ENCODE data around the gene ZNF234. TPM values are rescaled to one million over a fixed set of nuclear protein-coding genes. Genes with fewer than 3 reads are reported as not detected.

The ZNF234 gene
- total and polyA plus RNA-seq, 2 of the 8 experiments (the other 6 are each of a cell fraction or from before 2014, with no cell fraction given) = 1.9 to 12.3 TPM

Other genes starting within 250 kb of the ZNF234 start
- 13.1 and 16.2 TPM in 2 replicates for gene ZNF45, start 206.3 kb upstream of the ZNF234 start, total RNA-seq (2021; fragmentation: NEBNext Ultra II Directional; extraction: Animal tissue kit (Norgen Biotek cat#: 25700))
- gene ZNF45, start 206.3 kb upstream of the ZNF234 start, polyA plus RNA-seq (2011; rRNA removed) = 4.6 and 4.8 TPM in 2 replicates
- 8.4 and 8.9 TPM in 2 replicates for gene ZNF221, start 190.3 kb upstream of the ZNF234 start, total RNA-seq (2021; fragmentation: NEBNext Ultra II Directional; extraction: Animal tissue kit (Norgen Biotek cat#: 25700))
- 0.50 and 0.60 TPM in 2 replicates for gene ZNF221, start 190.3 kb upstream of the ZNF234 start, polyA plus RNA-seq (2011; rRNA removed)
- gene ZNF155, start 157.4 kb upstream of the ZNF234 start, total RNA-seq (2021; fragmentation: NEBNext Ultra II Directional; extraction: Animal tissue kit (Norgen Biotek cat#: 25700)) = 8.6 and 9.0 TPM in 2 replicates
- 2.0 and 3.1 TPM in 2 replicates for gene ZNF155, start 157.4 kb upstream of the ZNF234 start, polyA plus RNA-seq (2011; rRNA removed)
- gene ZNF230, start 138.6 kb upstream of the ZNF234 start, total RNA-seq (2021; fragmentation: NEBNext Ultra II Directional; extraction: Animal tissue kit (Norgen Biotek cat#: 25700)) = 2.5 and 3.6 TPM in 2 replicates
- 1.1 and 1.5 TPM in 2 replicates for gene ZNF230, start 138.6 kb upstream of the ZNF234 start, polyA plus RNA-seq (2011; rRNA removed)
- gene ZNF222, start 116.2 kb upstream of the ZNF234 start, total RNA-seq (2021; fragmentation: NEBNext Ultra II Directional; extraction: Animal tissue kit (Norgen Biotek cat#: 25700)) = 3.4 and 3.8 TPM in 2 replicates
- 0.75 and 1.7 TPM in 2 replicates for gene ZNF222, start 116.2 kb upstream of the ZNF234 start, polyA plus RNA-seq (2011; rRNA removed)
- 3.9 and 4.3 TPM in 2 replicates for gene ZNF223, start 89.5 kb upstream of the ZNF234 start, total RNA-seq (2021; fragmentation: NEBNext Ultra II Directional; extraction: Animal tissue kit (Norgen Biotek cat#: 25700))
- 1.0 and 1.7 TPM in 2 replicates for gene ZNF223, start 89.5 kb upstream of the ZNF234 start, polyA plus RNA-seq (2011; rRNA removed)
- gene ZNF284, start 69.4 kb upstream of the ZNF234 start, total RNA-seq (2021; fragmentation: NEBNext Ultra II Directional; extraction: Animal tissue kit (Norgen Biotek cat#: 25700)) = 3.4 and 3.5 TPM in 2 replicates
- gene ZNF284, start 69.4 kb upstream of the ZNF234 start, polyA plus RNA-seq (2011; rRNA removed) = 0.77 and 1.1 TPM in 2 replicates
- 12.7 and 17.2 TPM in 2 replicates for gene ZNF224, start 47.2 kb upstream of the ZNF234 start, total RNA-seq (2021; fragmentation: NEBNext Ultra II Directional; extraction: Animal tissue kit (Norgen Biotek cat#: 25700))
- gene ZNF224, start 47.2 kb upstream of the ZNF234 start, polyA plus RNA-seq (2011; rRNA removed) = 3.7 and 4.3 TPM in 2 replicates
- gene ZNF225, start 28.2 kb upstream of the ZNF234 start, total RNA-seq (2021; fragmentation: NEBNext Ultra II Directional; extraction: Animal tissue kit (Norgen Biotek cat#: 25700)) = 4.3 and 5.0 TPM in 2 replicates
- 0.60 and 0.98 TPM in 2 replicates for gene ZNF225, start 28.2 kb upstream of the ZNF234 start, polyA plus RNA-seq (2011; rRNA removed)
- 12.6 and 18.3 TPM in 2 replicates for gene ZNF226, start 23.5 kb downstream of the ZNF234 start, total RNA-seq (2021; fragmentation: NEBNext Ultra II Directional; extraction: Animal tissue kit (Norgen Biotek cat#: 25700))
- gene ZNF226, start 23.5 kb downstream of the ZNF234 start, polyA plus RNA-seq (2011; rRNA removed) = 3.2 and 4.1 TPM in 2 replicates
- gene ZNF227, start 71.0 kb downstream of the ZNF234 start, total RNA-seq (2021; fragmentation: NEBNext Ultra II Directional; extraction: Animal tissue kit (Norgen Biotek cat#: 25700)) = 23.9 and 25.8 TPM in 2 replicates
- gene ZNF227, start 71.0 kb downstream of the ZNF234 start, polyA plus RNA-seq (2011; rRNA removed) = 3.2 and 4.9 TPM in 2 replicates
- gene ZNF233, start 118.3 kb downstream of the ZNF234 start, total RNA-seq (2021; fragmentation: NEBNext Ultra II Directional; extraction: Animal tissue kit (Norgen Biotek cat#: 25700)) = 1.6 and 1.8 TPM in 2 replicates
- gene ZNF233, start 118.3 kb downstream of the ZNF234 start, polyA plus RNA-seq (2011; rRNA removed) = 0.19 and 0.54 TPM in 2 replicates
- 4.5 and 5.3 TPM in 2 replicates for gene ZNF235, start 163.5 kb downstream of the ZNF234 start, total RNA-seq (2021; fragmentation: NEBNext Ultra II Directional; extraction: Animal tissue kit (Norgen Biotek cat#: 25700))
- 1.1 and 2.0 TPM in 2 replicates for gene ZNF235, start 163.5 kb downstream of the ZNF234 start, polyA plus RNA-seq (2011; rRNA removed)
- gene ZNF112, start 215.1 kb downstream of the ZNF234 start, total RNA-seq (2021; fragmentation: NEBNext Ultra II Directional; extraction: Animal tissue kit (Norgen Biotek cat#: 25700)) = 2.4 and 2.8 TPM in 2 replicates
- 0.67 and 0.70 TPM in 2 replicates for gene ZNF112, start 215.1 kb downstream of the ZNF234 start, polyA plus RNA-seq (2011; rRNA removed)